Measurements from ENCODE around the gene MMP26.

DNA sequence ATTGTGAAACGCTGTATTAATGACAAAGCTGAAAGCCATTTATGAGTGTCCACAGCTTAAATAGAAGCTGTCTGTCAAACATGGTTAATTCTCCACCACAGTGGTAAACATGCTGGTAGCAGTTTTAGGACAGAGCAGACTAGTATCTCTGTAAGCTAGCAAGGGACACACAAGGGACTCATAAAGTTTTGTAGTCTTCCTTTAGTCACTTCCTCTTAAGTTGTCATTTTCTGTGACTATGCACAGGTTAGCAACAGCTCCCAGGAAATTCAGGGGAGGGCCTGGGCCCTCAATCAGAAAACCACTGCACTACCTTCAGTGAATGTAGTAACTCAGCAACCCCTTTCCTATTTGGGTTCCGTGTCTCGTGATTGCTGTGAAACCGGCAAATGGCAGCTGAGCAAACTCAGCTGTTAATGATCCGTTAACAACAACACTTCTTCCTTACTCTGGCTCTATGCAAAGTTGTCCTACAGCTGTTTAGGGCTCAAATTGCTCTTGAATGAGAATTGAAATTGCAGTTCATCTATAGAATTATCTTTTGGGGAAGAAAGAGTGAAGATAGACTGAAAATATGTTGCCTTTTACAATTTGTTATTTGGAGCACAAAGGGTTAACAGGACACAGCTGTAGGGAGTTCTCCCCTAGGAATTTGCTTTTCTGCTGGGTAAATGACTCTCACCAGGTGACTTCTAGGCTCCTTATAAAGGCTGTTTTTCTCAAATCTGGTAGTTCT is at the start of gene MMP26:
- TF ChIP-seq, protein P1, sequence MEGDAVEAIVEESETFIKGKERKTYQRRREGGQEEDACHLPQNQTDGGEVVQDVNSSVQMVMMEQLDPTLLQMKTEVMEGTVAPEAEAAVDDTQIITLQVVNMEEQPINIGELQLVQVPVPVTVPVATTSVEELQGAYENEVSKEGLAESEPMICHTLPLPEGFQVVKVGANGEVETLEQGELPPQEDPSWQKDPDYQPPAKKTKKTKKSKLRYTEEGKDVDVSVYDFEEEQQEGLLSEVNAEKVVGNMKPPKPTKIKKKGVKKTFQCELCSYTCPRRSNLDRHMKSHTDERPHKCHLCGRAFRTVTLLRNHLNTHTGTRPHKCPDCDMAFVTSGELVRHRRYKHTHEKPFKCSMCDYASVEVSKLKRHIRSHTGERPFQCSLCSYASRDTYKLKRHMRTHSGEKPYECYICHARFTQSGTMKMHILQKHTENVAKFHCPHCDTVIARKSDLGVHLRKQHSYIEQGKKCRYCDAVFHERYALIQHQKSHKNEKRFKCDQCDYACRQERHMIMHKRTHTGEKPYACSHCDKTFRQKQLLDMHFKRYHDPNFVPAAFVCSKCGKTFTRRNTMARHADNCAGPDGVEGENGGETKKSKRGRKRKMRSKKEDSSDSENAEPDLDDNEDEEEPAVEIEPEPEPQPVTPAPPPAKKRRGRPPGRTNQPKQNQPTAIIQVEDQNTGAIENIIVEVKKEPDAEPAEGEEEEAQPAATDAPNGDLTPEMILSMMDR (IDR thresholded peaks at IDR 0.05), result no peak
- TF ChIP-seq POLR2A (IDR thresholded peaks at IDR 0.05), result no peak

All from lower leg skin (tissue), 3 donors.